ENCODE results near the gene OR52A5.
"Not testable (repeated sequence)": the region's sequence is repeated elsewhere in the genome, so short reads cannot be mapped to it uniquely, and the experiment has no call there.

- not testable (repeated sequence) for TF ChIP-seq CTCF (IDR thresholded peaks at IDR 0.05; ENCODE audit: insufficient read depth, low read length); SPI1 (IDR thresholded peaks at IDR 0.05; ENCODE audit: borderline replicate concordance, low read depth); POLR2AphosphoS5 (IDR thresholded peaks at IDR 0.05; ENCODE audit: low read depth)
Observed at GRCh38 chr11:5144206-5144605, 6.0 kb upstream of the OR52A5 start.

Measured in HL-60 (cell line).